ENCODE data around the gene HAAO.

Gene HAAO

DNA sequence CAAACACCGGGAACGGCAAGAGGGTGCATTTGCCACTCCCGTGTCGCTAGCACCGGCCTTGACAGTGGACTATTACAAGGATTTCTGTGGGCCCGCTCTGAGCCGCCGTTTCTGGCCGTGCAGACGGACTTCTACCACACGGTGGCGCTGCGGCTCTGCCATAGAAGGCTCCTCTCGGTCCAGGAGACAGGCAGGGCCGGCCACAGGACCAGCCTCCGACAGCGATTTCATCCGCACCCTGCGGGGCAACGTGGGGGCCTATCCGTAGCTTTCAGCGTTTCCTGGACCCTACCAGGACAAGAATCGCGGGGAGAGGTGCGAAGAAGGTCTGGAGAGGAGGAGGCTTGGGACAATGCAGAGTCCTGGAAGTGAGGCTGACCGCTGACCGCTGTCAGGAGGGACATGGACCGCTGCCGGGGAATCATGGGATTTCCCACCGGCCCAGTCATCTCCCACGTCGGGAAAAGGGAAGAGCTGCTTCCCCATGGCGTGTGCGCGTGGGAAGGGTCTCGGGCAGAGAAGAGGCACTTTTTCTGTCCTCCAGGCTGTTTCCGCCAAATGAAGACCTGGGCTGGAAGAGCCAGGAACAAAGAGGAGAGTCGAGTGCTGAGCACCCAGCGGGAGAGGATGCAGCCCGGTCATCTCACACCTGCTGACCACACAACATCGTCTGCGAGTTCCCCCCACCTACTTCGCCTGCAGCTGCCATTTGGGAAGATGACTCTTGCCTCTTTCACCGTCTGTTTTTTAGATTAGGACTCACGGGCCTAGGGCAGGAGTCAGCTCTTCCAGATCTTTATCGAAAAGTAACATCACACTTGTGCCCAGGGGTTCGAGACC, 35.5 kb upstream of the HAAO start:
- TF ChIP-seq CTCF (IDR thresholded peaks at IDR 0.05; ENCODE audit: low read depth, low read length, missing control alignments), result peak; percentile 83
- peak; percentile 64 for DNase-seq (ENCODE audit: low read depth)
- H3K4me3 ChIP-seq (ENCODE audit: low read depth, low read length), result peak overlapping the region; percentile 4
- in situ Hi-C loops (cut with HindIII; ENCODE audit: low sequenced_read_pairs), result loop anchor here (25.0 kb wide), 1 partner anchor 734 kb away; no protein-coding TSS in a partner anchor

DNA sequence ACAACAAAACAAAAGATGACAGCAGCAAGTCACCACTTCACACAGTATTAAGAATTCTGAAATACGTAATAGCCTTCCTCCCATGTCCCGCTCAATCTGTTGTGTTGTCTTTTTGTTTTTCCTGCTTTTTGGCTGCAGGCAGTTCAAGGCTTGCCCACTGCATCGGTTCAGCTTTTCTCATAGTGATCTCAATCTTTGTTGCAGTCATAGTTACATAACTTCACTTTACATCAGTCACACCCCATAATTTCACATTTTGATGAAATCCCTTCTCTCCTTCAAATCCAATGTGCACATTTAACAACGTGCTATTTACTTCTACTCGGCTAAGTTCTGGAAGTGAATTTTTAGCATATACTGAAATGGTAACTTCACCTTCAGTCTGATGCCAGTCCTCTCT, 33.8 kb upstream of the HAAO start:
- H3K4me3 ChIP-seq (ENCODE audit: low read depth, low read length), result no peak overlapping the region
- no peak for TF ChIP-seq CTCF (IDR thresholded peaks at IDR 0.05; ENCODE audit: low read depth, low read length, missing control alignments)
- in situ Hi-C loops (cut with HindIII; ENCODE audit: low sequenced_read_pairs), result loop anchor here (25.0 kb wide), 1 partner anchor 736 kb away; no protein-coding TSS in a partner anchor
- DNase-seq (ENCODE audit: low read depth), result no peak

DNA sequence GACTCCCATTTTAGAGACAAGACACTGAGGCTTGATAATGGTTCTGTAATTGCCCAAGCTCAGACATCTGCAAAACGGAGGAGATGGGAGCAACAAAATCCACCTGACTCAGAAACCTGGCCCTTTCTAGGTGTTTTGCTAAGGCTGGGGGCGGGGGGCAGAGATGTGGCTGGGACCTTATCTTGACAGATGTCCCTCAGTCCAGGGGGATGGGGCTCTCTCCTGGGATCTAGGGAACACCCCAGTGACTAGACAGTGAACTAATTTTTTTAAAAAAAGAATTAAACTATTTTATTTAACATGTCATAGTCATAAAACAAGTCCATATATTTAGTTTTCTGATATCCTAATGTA, 32.0 kb upstream of the HAAO start:
- no peak for TF ChIP-seq CTCF (IDR thresholded peaks at IDR 0.05; ENCODE audit: low read depth, low read length, missing control alignments)
- no peak for DNase-seq (ENCODE audit: low read depth)
- in situ Hi-C loops (cut with HindIII; ENCODE audit: low sequenced_read_pairs), result no loop called here
- H3K4me3 ChIP-seq (ENCODE audit: low read depth, low read length), result no peak overlapping the region

DNA sequence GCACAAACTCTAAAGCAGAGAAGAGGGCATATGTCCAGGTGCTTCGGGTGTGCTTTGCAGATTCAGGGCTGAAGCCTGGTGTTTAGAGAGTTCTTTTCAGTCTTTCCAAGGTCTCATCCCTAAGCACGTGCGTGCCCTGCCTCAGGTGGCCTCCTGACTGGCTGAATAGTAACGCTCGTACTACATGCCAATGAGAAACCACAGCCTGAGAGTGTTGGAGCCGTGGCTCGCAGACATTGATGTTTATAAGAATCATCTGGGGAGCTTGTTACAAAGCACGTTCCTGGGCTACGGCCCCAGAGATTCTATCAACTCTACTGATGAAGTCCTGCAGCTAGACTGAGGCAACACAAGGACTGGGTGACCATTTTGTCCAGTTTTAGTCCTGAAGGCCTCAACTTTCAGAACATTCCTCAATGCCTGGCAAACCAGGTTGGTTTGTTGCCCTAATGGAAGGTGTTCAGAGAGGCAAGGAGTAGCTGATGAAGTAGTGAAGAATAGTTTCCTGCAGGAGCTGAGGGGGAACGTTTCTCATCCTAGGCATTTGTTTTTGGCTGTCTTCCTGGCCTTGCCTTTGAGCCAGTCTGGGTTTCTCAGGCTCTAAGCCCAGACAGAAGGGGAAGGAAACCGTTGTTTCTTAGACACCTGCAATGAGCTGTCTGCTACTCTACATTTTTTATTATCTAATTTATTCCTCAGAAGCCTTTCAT, 31.5 kb upstream of the HAAO start:
- TF ChIP-seq CTCF (IDR thresholded peaks at IDR 0.05; ENCODE audit: low read depth, low read length, missing control alignments), result no peak
- no peak for DNase-seq (ENCODE audit: low read depth)
- H3K4me3 ChIP-seq (ENCODE audit: low read depth, low read length), result no peak overlapping the region
- in situ Hi-C loops (cut with HindIII; ENCODE audit: low sequenced_read_pairs), result no loop called here

- no peak for TF ChIP-seq CTCF (IDR thresholded peaks at IDR 0.05; ENCODE audit: low read depth, low read length, missing control alignments)
- in situ Hi-C loops (cut with HindIII; ENCODE audit: low sequenced_read_pairs), result loop anchor here (10.0 kb wide), 1 partner anchor 66 kb away; no protein-coding TSS in a partner anchor
- H3K4me3 ChIP-seq (ENCODE audit: low read depth, low read length), result no peak overlapping the region
- DNase-seq (ENCODE audit: low read depth), result no peak
Measured at GRCh38 chr2:42819160-42819559, 26.8 kb upstream of the HAAO start.

DNA sequence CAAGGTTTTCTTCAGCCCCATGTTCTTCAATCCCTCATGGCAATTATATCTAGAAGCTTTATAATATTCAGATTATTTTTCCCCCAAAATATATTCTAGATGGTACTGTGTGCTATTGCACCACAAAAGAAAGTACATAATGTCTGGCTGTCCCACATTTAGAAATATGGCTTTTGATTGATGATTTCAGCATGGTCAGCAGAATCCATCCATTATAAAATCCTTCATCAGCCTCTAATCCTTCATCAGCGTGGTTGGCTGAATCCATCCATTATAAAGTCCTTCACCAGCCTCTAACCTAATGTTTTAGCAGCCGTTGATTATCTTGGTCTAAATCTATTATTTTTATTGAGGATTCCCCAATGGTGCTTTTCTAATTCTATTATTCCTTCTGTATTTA, 23.3 kb upstream of the HAAO start:
- in situ Hi-C loops (cut with HindIII; ENCODE audit: low sequenced_read_pairs), result loop anchor here (10.0 kb wide), 1 partner anchor 69 kb away; no protein-coding TSS in a partner anchor
- DNase-seq (ENCODE audit: low read depth), result no peak
- no peak overlapping the region for H3K4me3 ChIP-seq (ENCODE audit: low read depth, low read length)
- TF ChIP-seq CTCF (IDR thresholded peaks at IDR 0.05; ENCODE audit: low read depth, low read length, missing control alignments), result no peak
